ENCODE results near the gene DYRK1B.

Gene DYRK1B

GRCh38 chr19:39870171-39870971, 36.4 kb upstream of the DYRK1B start (continued):
- no peak for TF ChIP-seq GLI2 (tag by site-specific recombination; IDR thresholded peaks at IDR 0.05; ENCODE audit: borderline replicate concordance, low read depth)
- no peak for TF ChIP-seq ZXDB (tag by site-specific recombination; IDR thresholded peaks at IDR 0.05)
- peak; percentile 82 for TF ChIP-seq KLF9 (tag by site-specific recombination; IDR thresholded peaks at IDR 0.05; ENCODE audit: low read depth)
- no peak for TF ChIP-seq ZNF621 (tag by site-specific recombination; IDR thresholded peaks at IDR 0.05)
- TF ChIP-seq ZNF157 (tag by site-specific recombination; IDR thresholded peaks at IDR 0.05) = no peak
- no peak for TF ChIP-seq ZNF571 (tag by site-specific recombination; IDR thresholded peaks at IDR 0.05)
- TF ChIP-seq ZNF449 (tag by site-specific recombination; IDR thresholded peaks at IDR 0.05) = no peak
- TF ChIP-seq KLF17 (tag by site-specific recombination; IDR thresholded peaks at IDR 0.05) = no peak
- no peak for TF ChIP-seq PRDM2 (tag by site-specific recombination; IDR thresholded peaks at IDR 0.05; ENCODE audit: borderline replicate concordance)
- no peak for TF ChIP-seq ZSCAN4 (tag by site-specific recombination; IDR thresholded peaks at IDR 0.05)
- TF ChIP-seq HOXD13 (CRISPR knock-in tag; IDR thresholded peaks at IDR 0.05; ENCODE audit: borderline replicate concordance) = no peak
- peak; percentile 83 for TF ChIP-seq ZIC2 (tag by site-specific recombination; IDR thresholded peaks at IDR 0.05)
- peak; percentile 53 for TF ChIP-seq SP2 (tag by site-specific recombination; IDR thresholded peaks at IDR 0.05)
- no peak for TF ChIP-seq ZFP41 (tag by site-specific recombination; IDR thresholded peaks at IDR 0.05; ENCODE audit: borderline replicate concordance)
- no peak for TF ChIP-seq ZNF26 (tag by site-specific recombination; IDR thresholded peaks at IDR 0.05)
- TF ChIP-seq ZNF510 (tag by site-specific recombination; IDR thresholded peaks at IDR 0.05; ENCODE audit: insufficient replicate concordance) = no peak
- TF ChIP-seq ZNF777 (tag by site-specific recombination; IDR thresholded peaks at IDR 0.05; ENCODE audit: borderline replicate concordance) = no peak
- TF ChIP-seq ZNF530 (tag by site-specific recombination; IDR thresholded peaks at IDR 0.05; ENCODE audit: low read depth) = no peak
- TF ChIP-seq YY2 (tag by site-specific recombination; IDR thresholded peaks at IDR 0.05) = no peak; the same call in 1 of the 2 replicates
- no peak for TF ChIP-seq AEBP2 (tag by site-specific recombination; IDR thresholded peaks at IDR 0.05; ENCODE audit: borderline replicate concordance)
- TF ChIP-seq ZNF174 (tag by site-specific recombination; IDR thresholded peaks at IDR 0.05) = no peak
- TF ChIP-seq ZNF23 (tag by site-specific recombination; IDR thresholded peaks at IDR 0.05; ENCODE audit: borderline replicate concordance) = no peak
- no peak for TF ChIP-seq ZNF670 (tag by site-specific recombination; IDR thresholded peaks at IDR 0.05; ENCODE audit: low read depth)
- TF ChIP-seq ZSCAN18 (tag by site-specific recombination; IDR thresholded peaks at IDR 0.05) = no peak
- TF ChIP-seq ZNF423 (tag by site-specific recombination; IDR thresholded peaks at IDR 0.05) = no peak
